Activated naive CD4-positive, alpha-beta T cell treated with anti-CD3 and anti-CD28 coated beads, Interleukin-2, amount 10 ng/mL, durations not matched to agents 7 days and 5 days (primary cell): ENCODE results near the gene AP5S1.

Experiments used
- CTCF ChIA-PET: fragments of 350-600 bp; sonication (Branson Sonifier 250); formaldehyde crosslinking; loops from one replicate; lab custom pipeline; 2021; ENCODE audit warnings: antibody characterized with exemption; lab: Charles Lee
- DNase-seq: peaks from one replicate; pipeline ENCODE4 v3.0.0-alpha.2; 2020
- H3K27ac Mint-ChIP-seq: one replicate; pipeline ENCODE4 v1.8.0; 2021; ENCODE audit warnings: mild to moderate bottlenecking, moderate library complexity, mixed read lengths
- H3K27me3 Mint-ChIP-seq: one replicate; pipeline ENCODE4 v1.8.0; 2021; ENCODE audit warnings: mild to moderate bottlenecking, mixed read lengths
- H3K36me3 Mint-ChIP-seq: one replicate; pipeline ENCODE4 v1.8.0; 2021; ENCODE audit warnings: mixed read lengths
- H3K4me1 Mint-ChIP-seq: one replicate; pipeline ENCODE4 v1.8.0; 2021; ENCODE audit warnings: mixed read lengths
- H3K4me3 Mint-ChIP-seq: one replicate; pipeline ENCODE4 v1.8.0; 2021; ENCODE audit warnings: mild to moderate bottlenecking, moderate library complexity, mixed read lengths
- H3K9me3 Mint-ChIP-seq: one replicate; pipeline ENCODE4 v1.8.0; 2021; ENCODE audit warnings: mixed read lengths

AP5S1 gene

GRCh38 chr20:3811467-3812258 lies 8.7 kb upstream of the AP5S1 start:
- Mint-ChIP-seq H3K4me1 (peaks cover 86% of the 10 kb centered on the region), H3K9me3 (no peaks in the 10 kb centered on the region), H3K4me3 (peak overlapping the region; percentile 75), H3K27me3 (no peaks in the 10 kb centered on the region), H3K36me3 (peaks cover 17% of the 10 kb centered on the region), H3K27ac (peak overlapping the region; percentile 98)
- DNase-seq, result peak; percentile 93
- CTCF ChIA-PET, result interaction anchor here (0.7 to 4.7 kb wide), 4 partner anchors 9 to 24 kb away, joined by 3 to 18 read pairs (median 6); partner anchors contain the start of gene AP5S1

- Mint-ChIP-seq H3K9me3 (no peaks in the 10 kb centered on the region), H3K27ac (peak overlapping the region; percentile 98)
- DNase-seq, result peak; percentile 21
These were observed 8.1 kb upstream of the AP5S1 start for GRCh38 chr20:3812259-3812681.

DNA sequence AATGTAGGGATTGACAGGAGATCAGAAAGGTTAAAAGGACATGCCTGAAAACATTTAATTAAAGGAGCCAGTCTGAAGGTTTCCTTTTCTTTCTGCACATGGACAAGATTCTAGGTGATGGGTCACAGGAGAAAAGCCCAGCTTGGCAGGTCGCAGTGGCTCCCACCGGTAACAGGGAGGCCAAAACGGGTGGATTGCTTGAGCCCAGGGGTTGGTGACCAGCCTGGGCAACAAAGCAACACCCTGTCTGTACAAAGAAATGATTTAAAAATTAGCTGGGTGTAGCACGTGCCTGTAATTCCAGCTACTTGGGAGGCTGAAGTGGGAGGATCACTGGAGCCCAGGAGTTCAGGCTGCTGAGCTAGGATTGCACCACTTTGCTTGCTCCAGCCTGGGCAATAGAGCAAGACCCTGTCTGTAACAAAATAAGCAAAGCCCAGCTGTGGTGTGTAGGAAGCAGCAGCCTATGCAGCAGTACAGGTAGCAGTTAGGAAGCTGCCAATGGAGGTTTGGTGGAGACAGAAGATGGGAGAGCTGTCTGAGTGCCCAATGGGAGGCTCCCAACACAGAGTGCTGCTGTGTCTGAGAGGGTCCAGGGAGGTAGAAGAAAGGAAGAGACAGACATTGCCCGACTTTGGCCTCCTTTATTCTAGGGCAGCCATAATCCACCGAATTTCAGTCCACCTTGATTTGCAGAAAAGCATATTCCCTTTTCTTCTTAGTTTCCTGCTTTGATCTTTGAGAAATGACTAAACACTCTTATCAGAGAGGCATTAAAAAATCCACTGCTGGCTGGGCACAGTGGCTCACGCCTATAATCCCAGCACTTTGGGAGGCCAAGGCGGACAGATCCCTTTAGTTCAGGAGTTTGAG lies 7.1 kb upstream of the AP5S1 start:
- CTCF ChIA-PET, result interaction anchor here (0.6 to 4.7 kb wide), 2 partner anchors 25 to 67 kb away, joined by 3 to 18 read pairs; no protein-coding TSS in a partner anchor
- Mint-ChIP-seq H3K27ac (peak overlapping the region; percentile 98), H3K9me3 (no peaks in the 10 kb centered on the region), H3K4me1 (peaks cover 82% of the 10 kb centered on the region), H3K36me3 (peaks cover 11% of the 10 kb centered on the region), H3K4me3 (no peak overlapping the region), H3K27me3 (no peaks in the 10 kb centered on the region)
- peak; percentile 20 for DNase-seq

More at GRCh38 chr20:3812259-3812681, 8.1 kb upstream of the AP5S1 start:
- peak overlapping the region; percentile 75 for H3K4me3 Mint-ChIP-seq
- peaks cover 85% of the 10 kb centered on the region for H3K4me1 Mint-ChIP-seq
- CTCF ChIA-PET, result interaction anchor here (1.7 to 4.7 kb wide), 2 partner anchors 8 to 24 kb away, joined by 9 to 18 read pairs; partner anchors contain the start of gene AP5S1
- H3K36me3 Mint-ChIP-seq, result peaks cover 12% of the 10 kb centered on the region
- H3K27me3 Mint-ChIP-seq, result no peaks in the 10 kb centered on the region

DNA sequence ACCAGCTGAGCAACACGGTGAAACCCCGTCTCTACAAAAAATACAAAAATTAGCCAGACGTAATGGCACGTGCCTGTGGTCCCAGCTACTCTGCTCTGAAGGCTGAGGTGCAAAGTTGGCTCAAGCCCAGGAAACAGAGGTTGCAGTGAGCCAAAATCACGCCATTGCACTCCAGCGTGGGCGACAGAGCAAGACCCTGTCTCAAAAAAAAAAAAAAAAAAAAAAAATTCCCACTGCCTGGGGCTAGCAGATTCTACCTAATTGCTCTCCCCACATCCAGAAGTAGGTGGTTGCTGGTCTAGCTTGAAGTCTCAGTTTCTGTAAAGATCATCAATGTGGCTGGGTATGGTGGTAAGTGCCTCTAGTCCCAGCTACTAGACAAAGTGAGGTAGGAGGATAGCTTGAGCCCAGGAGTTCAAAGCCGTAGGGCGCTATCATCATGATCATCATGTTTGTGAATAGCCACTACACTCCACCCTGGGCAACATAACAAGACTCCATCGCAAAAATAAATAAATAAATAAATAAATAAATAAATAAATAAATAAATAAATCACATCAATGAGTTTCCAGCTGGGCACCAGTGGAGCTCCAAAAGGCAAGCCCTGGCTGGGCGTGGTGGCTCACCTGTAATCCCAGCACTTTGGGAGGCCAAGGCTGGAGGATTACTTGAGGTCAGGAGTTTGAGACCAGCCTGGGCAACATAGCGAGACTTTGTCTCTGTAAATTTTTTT lies 6.3 kb upstream of the AP5S1 start:
- DNase-seq, result peak; percentile 20
- Mint-ChIP-seq H3K27me3 (no peaks in the 10 kb centered on the region), H3K27ac (peak overlapping the region; percentile 98), H3K4me1 (peaks cover 86% of the 10 kb centered on the region), H3K9me3 (no peaks in the 10 kb centered on the region), H3K36me3 (peaks cover 10% of the 10 kb centered on the region), H3K4me3 (no peak overlapping the region)
- CTCF ChIA-PET, result interaction anchor here (4.7 kb wide), 1 partner anchor 26 kb away, joined by 18 read pairs; no protein-coding TSS in a partner anchor

GRCh38 chr20:3814928-3815495 lies 5.3 kb upstream of the AP5S1 start:
- peak; percentile 20 for DNase-seq
- Mint-ChIP-seq H3K9me3 (no peaks in the 10 kb centered on the region), H3K27ac (peak overlapping the region; percentile 96), H3K27me3 (no peaks in the 10 kb centered on the region), H3K4me1 (peaks cover 90% of the 10 kb centered on the region), H3K4me3 (no peak overlapping the region), H3K36me3 (peaks cover 10% of the 10 kb centered on the region)
- CTCF ChIA-PET, result interaction anchor here (1.3 to 4.7 kb wide), 2 partner anchors 27 to 29 kb away, joined by 4 to 18 read pairs; partner anchors contain the start of gene CENPB

DNA sequence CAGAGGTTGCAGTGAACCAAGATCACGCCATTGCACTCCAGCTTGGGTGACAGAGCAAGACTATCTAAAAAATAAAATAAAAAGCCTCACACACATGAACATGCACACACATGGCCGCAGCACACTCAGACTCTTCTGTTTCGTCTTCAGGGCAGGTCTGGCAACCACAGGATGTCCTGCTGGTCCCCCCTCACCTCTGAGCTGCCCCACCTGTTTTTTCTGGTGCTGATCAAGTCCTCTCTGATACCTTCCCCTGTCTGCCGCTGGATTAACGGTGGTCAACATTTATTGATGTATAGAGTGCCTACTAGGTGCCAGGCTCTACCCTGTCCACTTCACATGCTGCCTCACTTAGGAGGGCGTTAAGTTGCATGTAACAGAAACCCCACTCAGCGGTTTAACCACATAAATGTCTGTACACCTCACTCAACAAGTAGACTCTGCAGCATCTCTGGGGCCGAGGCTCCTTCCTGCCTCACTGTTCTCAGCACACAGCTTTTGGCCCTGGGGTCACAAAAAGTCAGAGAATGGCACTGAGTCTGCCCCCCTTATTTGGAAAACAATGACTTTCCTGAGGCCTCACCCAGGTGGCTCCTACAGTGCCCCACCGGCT lies 4.5 kb upstream of the AP5S1 start:
- DNase-seq, result peak; percentile 65
- CTCF ChIA-PET, result interaction anchor here (1.3 to 4.7 kb wide), 2 partner anchors 28 to 30 kb away, joined by 4 to 18 read pairs; partner anchors contain the start of gene CENPB
- Mint-ChIP-seq H3K27me3 (no peaks in the 10 kb centered on the region), H3K9me3 (no peaks in the 10 kb centered on the region), H3K4me3 (peak overlapping the region; percentile 64), H3K36me3 (peaks cover 10% of the 10 kb centered on the region), H3K4me1 (peaks cover 84% of the 10 kb centered on the region), H3K27ac (peak overlapping the region; percentile 96)

DNA sequence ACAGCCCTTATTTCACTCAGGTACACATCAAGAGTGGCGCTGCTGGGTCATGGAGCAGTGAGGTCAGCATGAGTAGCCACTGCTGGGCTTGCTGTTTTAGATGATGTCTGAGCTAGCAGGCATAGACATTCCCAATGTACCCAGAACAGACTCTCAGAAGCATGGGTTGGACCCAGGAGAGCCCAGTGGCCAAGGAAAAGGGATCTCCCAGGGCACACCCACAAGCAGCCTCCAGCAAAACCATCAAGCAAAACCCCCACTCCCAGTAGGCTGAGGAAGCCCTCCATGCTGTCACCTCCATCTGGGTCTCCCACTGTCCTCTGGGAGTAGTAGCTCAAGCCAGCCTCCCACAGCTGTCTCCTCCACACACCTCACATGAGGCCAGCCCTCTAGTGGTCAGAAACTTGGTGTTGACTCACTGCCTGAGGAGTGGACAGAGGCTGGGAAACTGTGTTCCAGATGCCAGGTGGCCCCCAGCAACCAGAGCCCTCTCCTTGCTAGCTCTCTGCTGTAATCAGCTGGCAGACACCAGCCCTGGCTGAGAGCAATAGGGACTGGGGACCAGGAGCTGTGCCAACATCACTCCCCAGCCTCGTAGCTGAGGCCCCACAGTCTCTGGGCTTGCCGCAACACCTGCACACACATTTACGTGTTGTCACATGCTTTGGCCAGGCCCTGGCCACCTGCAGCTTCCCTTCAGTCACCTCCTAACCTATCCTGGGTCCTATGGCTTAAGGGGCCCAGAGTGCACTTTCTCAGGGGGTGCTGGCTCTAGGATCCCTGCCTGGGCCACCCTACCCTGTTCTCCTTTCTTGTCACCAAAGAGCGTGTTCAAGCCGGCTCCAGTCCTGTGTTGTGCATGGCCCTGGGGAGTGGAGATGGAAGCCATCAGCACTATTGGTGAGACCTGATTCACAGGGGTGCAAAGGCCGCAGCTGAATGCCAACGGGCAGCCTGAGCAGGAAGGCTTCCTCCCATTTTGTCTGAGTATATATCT lies 1.9 kb upstream of the AP5S1 start:
- no peaks in the 10 kb centered on the region for H3K27me3 Mint-ChIP-seq
- peaks cover 70% of the 10 kb centered on the region for H3K4me1 Mint-ChIP-seq
- peak; percentile 36 for DNase-seq
- peak overlapping the region; percentile 55 for H3K27ac Mint-ChIP-seq
- no peaks in the 10 kb centered on the region for H3K9me3 Mint-ChIP-seq
- no peak overlapping the region for H3K4me3 Mint-ChIP-seq
- CTCF ChIA-PET, result interaction anchor here (0.6 to 3.8 kb wide), 11 partner anchors 13 to 338 kb away, joined by 3 to 52 read pairs (median 7); partner anchors contain the start of genes ADISSP, CDC25B and CENPB
- H3K36me3 Mint-ChIP-seq, result peaks cover 13% of the 10 kb centered on the region

DNA sequence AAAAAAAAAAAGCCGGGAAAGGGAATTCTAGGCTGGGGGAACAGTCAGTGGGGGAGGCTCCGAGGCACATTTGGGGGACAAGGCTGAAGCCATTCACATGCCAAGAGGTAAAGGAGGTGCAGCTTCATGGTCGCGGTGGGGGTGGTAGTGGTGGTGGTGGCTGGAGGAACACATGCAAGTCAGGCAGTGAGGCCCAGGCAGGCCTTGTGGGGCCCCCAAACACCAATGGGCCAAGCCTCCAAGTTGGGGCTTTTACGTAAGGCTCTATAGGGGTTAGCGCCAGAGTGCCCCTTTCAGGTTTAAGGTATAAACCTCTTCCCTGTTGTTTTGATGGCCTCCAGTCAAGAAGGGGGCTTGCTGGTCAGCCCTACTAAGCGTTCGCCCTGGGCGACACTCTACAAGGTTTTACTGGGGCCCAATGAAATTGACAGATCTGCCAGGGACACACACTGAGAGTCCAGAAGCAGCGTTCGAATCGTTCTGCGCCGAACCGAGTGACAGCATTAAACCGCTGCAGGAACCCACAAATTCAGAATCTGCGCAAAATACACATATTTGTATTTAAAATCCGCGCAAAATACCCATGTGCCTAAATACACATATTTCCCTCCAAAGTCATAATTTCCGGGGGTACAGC lies 818 bp upstream of the AP5S1 start:
- Mint-ChIP-seq H3K9me3 (no peaks in the 10 kb centered on the region), H3K4me1 (peaks cover 63% of the 10 kb centered on the region), H3K4me3 (peak overlapping the region; percentile 83), H3K27me3 (no peaks in the 10 kb centered on the region), H3K27ac (peak overlapping the region; percentile 89), H3K36me3 (peaks cover 14% of the 10 kb centered on the region)
- no peak for DNase-seq
- CTCF ChIA-PET, result interaction anchor here (0.6 to 3.8 kb wide), 17 partner anchors 8 to 337 kb away, joined by 3 to 52 read pairs (median 7); partner anchors contain the start of genes ADISSP, CDC25B, CENPB and SPEF1

- no peak for DNase-seq
- Mint-ChIP-seq H3K27ac (peak overlapping the region; percentile 92), H3K4me3 (peak overlapping the region; percentile 83), H3K36me3 (peaks cover 17% of the 10 kb centered on the region), H3K27me3 (no peaks in the 10 kb centered on the region), H3K9me3 (no peaks in the 10 kb centered on the region), H3K4me1 (peaks cover 48% of the 10 kb centered on the region)
- CTCF ChIA-PET, result interaction anchor here (0.7 to 3.8 kb wide), 21 partner anchors 9 to 244 kb away, joined by 3 to 52 read pairs (median 4); partner anchors contain the start of genes ADISSP, CDC25B, CENPB and SPEF1
These were observed 767 bp downstream of the AP5S1 start for GRCh38 chr20:3820901-3821727.

GRCh38 chr20:3821996-3822395 lies 1.6 kb downstream of the AP5S1 start:
- Mint-ChIP-seq H3K4me3 (peak overlapping the region; percentile 83), H3K27me3 (no peaks in the 10 kb centered on the region), H3K36me3 (peaks cover 22% of the 10 kb centered on the region), H3K4me1 (peaks cover 40% of the 10 kb centered on the region), H3K9me3 (no peaks in the 10 kb centered on the region), H3K27ac (peak overlapping the region; percentile 92)
- no peak for DNase-seq
- CTCF ChIA-PET, result interaction anchor here (3.6 kb wide), 1 partner anchor 33 kb away, joined by 18 read pairs; no protein-coding TSS in a partner anchor
